Astrocyte of the cerebellum (primary cell): ENCODE data around the gene FOXI3.
"Not testable (repeated sequence)": the region's sequence is repeated elsewhere in the genome, so short reads cannot be mapped to it uniquely, and the experiment has no call there.

Experiments used
- DNase-seq: peaks from one replicate; pipeline ENCODE4 v3.0.0-alpha.2; 2011; ENCODE audit warnings: low read depth
- H3K4me3 ChIP-seq: 2 replicates; pipeline ENCODE4 v1.5.1; 2011; ENCODE audit warnings: mild to moderate bottlenecking, low read depth, low read length, moderate library complexity
- CTCF ChIP-seq: IDR thresholded peaks from 2 replicates; pipeline ENCODE4 v1.5.1; 2012; ENCODE audit warnings: low read length, low read depth, moderate library complexity, mild to moderate bottlenecking; ENCODE audit errors: missing control alignments
- in situ Hi-C: cut with HindIII; loops from 2 replicates; pipeline ENCODE4 v1.10.0; 2017; ENCODE audit warnings: low sequenced_read_pairs

Gene FOXI3

GRCh38 chr2:88442473-88442872 is 10.0 kb downstream of the FOXI3 start:
- in situ Hi-C loops = no loop called here
- TF ChIP-seq CTCF = no peak
- no peak overlapping the region for H3K4me3 ChIP-seq
- no peak for DNase-seq

GRCh38 chr2:88442061-88442460 is 10.4 kb downstream of the FOXI3 start:
- DNase-seq = no peak
- H3K4me3 ChIP-seq = no peak overlapping the region
- in situ Hi-C loops = no loop called here
- TF ChIP-seq CTCF = no peak

- no peak for TF ChIP-seq CTCF
- in situ Hi-C loops = no loop called here
- H3K4me3 ChIP-seq = no peak overlapping the region
- no peak for DNase-seq
These were observed 15.5 kb downstream of the FOXI3 start for GRCh38 chr2:88437010-88437409.

GRCh38 chr2:88429929-88430328 is 22.6 kb downstream of the FOXI3 start:
- DNase-seq = no peak
- TF ChIP-seq CTCF = no peak
- in situ Hi-C loops = no loop called here
- H3K4me3 ChIP-seq = no peak overlapping the region

GRCh38 chr2:88423733-88424132 is 28.8 kb downstream of the FOXI3 start:
- no peak for DNase-seq
- no peak overlapping the region for H3K4me3 ChIP-seq
- TF ChIP-seq CTCF = no peak
- in situ Hi-C loops = no loop called here

- H3K4me3 ChIP-seq, DNase-seq: not testable (repeated sequence)
- in situ Hi-C loops = loop anchor here (5.0 kb wide), 1 partner anchor 87 kb away; no protein-coding TSS in a partner anchor
These were observed 33.4 kb downstream of the FOXI3 start for GRCh38 chr2:88419051-88419450.

GRCh38 chr2:88416016-88416663 is 36.4 kb downstream of the FOXI3 start:
- no peak for TF ChIP-seq CTCF
- no peak for DNase-seq
- in situ Hi-C loops = loop anchor here (5.0 kb wide), 1 partner anchor 84 kb away; no protein-coding TSS in a partner anchor
- no peak overlapping the region for H3K4me3 ChIP-seq

GRCh38 chr2:88408870-88409269 is 43.6 kb downstream of the FOXI3 start:
- not testable (repeated sequence) for DNase-seq

More at GRCh38 chr2:88408870-88409269, 43.6 kb downstream of the FOXI3 start:
- in situ Hi-C loops, H3K4me3 ChIP-seq: not testable (repeated sequence)
